Fibroblast of the conjunctiva (primary cell): ENCODE data around the gene ABCC2.
A peak's percentile ranks its signal among the peaks of the same experiment; 100 is the strongest.
"Not testable (repeated sequence)": the region's sequence is repeated elsewhere in the genome, so short reads cannot be mapped to it uniquely, and the experiment has no call there.

ENCODE experiments used
- DNase-seq: peaks from one replicate; pipeline ENCODE4 v3.0.0-alpha.2; 2010; ENCODE audit warnings: low read depth

The ABCC2 gene

DNA sequence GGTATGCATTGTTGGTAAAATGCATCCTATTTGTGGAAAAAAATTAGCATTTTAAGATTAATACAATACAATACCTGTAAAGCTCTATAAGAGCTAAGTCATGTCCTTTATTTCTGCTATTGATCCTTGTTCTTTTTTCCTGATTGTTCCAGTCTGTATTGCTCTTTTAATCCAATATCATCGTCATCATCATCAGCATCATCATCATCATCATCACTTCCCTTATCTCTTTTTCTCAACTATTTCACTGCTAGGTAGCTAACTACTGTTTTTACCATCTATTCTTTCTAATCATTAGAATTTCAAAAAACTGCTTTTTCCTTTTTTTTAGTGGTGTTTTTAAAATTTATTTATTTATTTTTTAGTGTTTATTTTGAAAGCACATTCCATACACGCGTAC, 71.2 kb downstream of the ABCC2 start:
- DNase-seq: no peak

DNA sequence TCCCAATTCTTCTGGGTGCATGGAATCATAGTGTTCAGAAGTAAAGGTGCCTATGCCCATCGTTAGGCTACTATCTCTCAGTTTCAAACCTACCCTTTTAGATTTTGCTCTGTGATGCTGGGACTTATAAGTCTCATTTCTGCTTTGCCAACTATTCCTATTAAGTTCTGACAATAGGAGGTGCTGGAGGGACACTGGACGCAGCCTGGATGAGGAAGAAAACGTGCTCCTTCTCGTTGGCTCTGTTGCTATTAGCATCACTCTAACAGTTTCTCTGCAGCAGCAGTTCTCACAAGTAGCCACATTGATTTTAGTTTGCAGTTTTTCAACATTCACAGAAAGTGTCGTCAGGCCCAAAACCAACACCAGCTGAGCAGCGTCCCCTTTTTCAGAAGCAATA, 72.4 kb downstream of the ABCC2 start:
- DNase-seq: peak; percentile 75

DNA sequence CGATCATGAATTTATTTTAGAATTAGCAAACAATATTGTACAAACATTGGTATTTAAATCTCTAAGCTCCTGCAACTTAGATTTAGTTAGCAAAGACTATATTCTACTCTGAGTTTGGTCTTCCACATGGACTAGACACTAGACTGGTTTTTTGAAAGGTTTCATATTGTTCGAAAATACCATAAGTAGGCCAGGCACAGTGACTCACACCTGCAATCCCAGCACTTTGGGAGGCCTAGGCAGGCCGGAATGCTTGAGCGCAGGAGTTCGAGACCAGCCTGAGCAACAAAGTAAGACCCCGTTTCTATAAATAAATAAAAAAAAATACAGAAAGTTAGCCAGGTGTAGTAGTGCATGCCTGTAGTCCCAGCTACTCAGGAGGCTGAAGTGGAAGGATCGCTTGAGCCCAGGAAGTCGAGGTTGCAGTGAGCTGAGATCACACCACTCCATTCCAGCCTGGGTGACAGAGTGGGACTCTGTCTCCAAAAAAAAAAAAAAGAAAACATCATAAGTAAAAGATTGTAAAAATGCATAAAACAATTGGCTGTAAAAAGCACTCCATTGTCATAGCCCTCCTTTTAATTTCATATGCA, 73.1 kb downstream of the ABCC2 start:
- no peak for DNase-seq

DNA sequence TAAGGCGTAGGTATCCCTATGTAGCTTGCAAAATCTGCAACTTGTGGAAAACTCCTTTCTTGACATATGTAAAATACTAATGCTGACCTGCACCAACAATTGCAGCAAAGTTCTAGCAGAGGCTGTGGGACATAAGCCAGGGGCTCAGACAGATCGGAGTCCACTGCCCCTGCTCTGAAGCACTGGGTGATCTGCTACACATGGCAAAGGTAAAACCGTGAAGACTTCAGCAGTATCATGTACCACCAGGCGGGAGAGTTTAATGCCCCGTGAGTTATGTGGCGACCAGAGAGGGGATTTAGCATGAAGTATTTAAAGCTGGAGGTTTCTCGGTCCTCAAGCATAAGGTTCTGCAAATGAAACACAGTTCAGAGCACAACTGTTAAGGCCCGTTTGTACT, 76.4 kb downstream of the ABCC2 start:
- DNase-seq: no peak

DNA sequence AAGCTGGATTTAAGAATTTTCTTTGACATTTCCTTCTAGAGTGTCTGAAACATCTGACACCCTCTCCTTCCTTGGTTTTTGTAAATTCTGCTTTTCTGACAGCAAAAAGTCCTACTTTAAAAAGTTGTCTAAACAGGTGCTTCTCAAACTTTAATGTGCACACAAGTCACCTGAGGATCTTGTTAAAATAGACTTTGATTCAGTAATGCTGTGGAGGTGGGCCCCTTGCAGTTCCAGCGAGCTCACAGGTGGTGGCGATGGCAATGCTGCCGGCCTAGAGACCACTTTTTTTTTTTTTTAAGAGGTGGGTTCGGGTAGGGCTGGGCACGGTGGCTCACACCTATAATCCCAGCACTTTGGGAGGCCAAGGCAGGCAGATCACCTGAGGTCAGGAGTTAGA, 77.1 kb downstream of the ABCC2 start:
- no peak for DNase-seq

DNA sequence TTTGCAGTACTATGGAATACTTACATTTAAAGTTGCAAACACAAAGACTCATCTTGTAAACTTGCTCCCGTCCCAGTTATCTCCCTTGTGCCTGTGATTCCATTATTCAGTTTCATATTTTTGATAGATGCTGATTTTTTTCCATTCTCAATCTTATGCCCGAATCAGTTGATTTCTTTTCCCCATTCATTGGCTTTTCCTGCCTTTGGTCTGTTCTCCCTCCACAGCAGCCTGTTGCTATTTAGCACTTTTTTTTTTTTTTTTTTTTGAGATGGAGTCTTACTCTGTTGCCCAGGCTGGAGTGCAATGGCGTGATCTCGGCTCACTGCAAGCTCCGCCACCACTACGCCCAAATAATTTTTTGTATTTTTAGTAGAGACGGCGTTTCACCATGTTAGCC, 78.0 kb downstream of the ABCC2 start:
- DNase-seq: no peak

DNA sequence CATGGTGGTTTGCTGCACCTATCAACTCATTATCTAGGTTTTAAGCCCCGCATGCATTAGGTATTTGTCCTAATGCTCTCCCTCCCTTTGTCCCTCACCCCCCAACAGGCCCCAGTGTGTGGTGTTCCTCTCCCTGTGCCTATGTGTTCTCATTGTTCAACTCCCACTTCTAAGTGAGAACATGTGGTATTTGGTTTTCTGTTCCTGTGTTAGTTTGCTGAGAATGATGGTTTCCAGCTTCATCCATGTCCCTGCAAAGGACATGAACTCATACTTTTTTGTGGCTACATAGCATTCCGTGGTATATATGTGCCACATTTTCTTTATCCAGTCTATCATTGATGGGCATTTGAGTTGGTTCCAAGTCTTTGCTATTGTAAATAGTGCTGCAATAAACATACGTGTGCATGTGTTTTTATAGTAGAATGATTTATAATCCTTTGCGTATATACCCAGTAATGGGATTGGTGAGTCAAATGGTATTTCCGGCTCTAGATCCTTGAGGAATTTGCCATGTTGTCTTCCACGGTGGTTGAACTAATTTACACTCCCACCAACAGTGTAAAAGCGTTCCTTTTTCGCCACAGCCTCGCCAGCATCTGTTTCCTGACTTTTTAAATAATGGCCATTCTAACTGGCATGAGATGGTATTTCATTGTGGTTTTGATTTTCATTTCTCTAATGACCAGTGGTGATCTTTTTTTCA, 81.2 kb downstream of the ABCC2 start:
- not testable (repeated sequence) for DNase-seq

DNA sequence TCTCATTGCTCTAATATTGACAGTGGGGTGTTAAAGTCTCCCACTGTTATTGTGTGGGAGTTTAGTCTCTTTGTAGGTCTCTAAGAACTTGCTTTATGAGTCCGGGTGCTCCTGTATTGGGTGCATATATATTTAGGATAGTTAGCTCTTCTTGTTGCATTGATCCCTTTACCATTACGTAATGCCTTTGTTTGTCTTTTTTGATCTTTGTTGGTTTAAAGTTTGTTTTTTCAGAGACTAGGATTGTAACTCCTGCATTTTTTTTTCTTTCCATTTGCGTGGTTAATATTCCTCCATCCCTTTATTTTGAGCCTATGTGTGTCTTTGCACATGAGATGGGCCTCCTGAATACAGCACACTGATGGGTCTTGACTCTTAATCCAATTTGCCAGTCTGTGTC, 84.8 kb downstream of the ABCC2 start:
- not testable (repeated sequence) for DNase-seq

DNA sequence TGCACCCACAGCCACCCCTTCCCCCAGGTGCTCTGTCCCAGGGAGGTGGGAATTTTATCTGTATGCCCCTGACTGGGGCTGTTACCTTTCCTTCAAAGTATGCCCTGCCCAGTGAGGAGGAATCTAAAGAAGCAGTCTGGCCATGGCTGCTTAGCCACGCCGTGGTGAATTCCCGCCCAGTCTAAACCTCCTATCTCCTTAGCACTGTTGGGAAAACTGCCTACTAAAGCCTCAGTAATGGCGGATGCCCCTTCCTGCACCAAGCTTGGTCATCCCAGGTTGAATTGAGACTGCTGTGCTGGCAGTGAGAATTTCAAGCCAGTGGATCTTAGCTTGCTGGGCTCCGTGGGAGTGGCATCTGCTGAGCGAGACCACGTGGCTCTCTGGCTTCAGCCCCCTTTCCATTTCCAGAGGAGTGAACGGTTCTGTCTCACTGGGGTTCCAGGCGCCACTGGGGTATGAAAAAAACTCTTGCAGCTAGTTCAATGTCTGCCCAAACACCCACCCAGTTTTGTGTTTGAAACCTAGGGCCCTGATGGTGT, 87.2 kb downstream of the ABCC2 start:
- no peak for DNase-seq

DNA sequence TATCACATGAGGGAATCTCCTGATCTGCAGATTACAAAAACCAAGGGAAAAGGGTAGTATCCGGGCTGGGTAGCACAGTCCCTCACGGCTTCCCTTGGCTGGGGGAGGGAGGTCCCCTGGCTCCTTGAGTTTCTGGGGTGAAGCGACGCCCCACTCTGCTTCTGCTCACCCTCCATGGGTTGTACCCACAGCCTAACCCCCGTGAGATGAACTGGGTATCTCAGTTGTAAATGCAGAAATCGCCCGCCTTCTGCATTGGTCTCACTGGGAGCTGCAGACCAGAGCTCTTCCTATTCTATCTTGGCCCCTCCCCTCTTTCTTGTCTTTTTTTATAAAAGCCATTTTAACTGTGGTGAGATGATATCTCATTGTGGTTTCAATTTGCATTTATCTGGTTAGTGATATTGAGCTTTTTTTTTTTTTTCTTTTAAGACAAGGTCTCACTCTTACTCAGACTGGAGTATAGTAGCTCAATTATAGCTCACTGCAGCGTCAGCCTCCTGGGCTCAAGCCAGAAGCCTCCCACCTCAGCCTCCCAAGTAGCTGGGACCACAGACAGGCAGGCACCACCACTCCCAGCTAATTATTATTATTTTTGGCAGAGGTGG, 87.8 kb downstream of the ABCC2 start:
- DNase-seq: no peak

DNA sequence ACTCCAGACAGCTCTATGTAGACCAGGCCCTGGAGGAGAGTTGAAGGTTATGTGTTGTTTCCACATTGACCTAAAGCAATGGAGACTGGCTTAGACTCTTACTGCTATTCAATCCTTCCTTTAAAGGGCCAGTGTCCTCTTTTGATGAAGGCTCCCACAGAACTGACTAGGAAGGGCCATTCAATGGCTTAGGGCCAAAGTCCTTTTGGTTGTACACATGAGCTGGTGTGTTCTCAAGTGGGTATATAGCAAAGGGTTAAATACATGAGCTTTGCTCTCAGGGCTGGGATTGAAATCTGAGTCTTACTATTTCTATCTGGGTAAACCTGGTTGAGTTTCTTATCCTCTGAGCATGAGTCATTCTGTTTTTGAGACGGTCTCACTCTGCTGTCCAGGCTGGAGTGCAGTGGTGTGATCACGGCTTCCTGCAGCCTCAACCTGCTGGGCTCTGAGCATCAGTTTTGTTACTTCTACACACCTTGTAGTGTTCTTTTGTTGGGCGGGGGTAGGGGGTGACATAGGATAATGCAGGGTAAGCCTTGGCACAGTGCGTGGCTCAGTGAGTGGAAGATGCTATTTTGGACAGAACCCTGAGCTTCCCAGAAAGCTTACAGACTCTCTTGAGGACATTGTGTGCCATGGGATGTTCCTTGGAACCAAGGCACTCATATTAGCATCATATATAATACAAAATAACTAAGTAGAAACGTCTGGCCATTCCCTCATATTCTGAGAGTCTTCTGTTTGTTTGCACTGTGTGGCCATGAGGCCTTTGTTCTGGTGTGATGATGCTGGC, 90.1 kb downstream of the ABCC2 start:
- no peak for DNase-seq

DNA sequence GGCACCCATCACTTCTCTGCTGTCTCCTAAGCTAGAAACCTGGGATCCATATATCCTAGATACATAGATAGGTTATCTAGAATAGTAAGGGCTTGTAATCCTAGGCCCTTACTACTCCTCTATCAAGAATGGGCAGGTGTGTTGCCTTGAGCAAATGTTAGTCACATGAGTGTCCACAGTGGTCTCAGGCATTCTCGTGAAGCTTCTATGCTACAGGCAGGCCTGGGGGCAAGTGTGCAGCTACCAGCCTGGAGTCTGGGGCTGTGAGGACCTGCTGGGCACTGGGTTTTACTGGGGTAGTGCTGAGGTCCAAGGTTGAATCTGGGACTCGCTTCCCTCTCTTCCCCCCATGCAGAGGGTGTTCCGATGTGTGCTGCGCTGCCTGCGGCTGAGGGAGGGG, 91.4 kb downstream of the ABCC2 start:
- DNase-seq: no peak

DNA sequence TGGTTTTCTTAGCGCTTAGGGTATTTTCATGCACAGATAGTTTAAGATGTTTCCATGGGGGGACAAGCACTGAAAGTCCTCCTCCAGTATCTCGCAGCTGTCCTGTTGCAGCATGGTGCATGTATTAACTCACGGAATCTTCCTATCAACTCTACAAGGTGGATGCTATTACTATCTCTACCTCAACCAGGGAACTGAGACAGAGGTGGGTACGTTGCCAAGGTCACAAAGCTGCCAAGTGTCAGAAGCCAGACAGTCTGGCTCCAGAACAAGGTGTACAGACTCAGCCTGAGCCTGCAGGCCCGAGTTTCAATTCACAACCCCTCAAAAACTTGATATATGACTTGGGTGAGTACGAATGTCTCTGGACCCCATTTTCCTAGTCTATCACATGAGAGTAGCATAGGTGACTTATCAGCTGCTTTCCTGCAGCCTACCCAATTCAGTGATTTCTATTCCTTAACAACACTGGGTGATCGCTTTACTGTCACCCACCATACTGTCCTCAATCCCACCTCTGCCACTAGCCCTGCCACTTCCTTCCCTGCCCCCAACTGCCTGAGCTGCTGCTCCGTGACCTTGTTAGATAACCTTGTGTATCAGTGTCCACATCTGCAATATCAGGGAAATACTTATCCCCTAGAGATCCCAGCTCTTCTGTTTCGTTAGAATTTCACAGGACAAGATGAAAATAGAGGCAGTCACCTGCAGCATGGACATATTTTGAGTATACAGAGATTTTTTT, 92.1 kb downstream of the ABCC2 start:
- DNase-seq: no peak

DNA sequence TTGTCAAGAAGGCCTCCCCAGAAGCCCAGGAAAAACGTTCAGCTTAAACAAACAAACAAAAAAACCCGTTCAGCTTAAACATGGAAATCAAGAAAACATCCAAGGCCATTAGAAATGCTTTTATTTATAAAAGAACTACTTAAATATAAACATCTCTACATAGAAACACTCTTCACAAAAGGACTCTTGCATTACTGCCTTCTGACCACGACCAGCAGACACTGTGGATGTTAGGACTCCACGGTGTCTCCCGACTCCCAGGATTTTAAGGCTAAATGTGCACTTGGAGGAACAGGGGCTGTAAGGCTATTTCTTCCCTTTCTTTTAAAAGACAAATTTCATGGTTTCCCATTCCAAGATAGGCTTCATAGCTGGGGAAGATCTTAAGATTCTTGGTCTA, 93.0 kb downstream of the ABCC2 start:
- DNase-seq: no peak

DNA sequence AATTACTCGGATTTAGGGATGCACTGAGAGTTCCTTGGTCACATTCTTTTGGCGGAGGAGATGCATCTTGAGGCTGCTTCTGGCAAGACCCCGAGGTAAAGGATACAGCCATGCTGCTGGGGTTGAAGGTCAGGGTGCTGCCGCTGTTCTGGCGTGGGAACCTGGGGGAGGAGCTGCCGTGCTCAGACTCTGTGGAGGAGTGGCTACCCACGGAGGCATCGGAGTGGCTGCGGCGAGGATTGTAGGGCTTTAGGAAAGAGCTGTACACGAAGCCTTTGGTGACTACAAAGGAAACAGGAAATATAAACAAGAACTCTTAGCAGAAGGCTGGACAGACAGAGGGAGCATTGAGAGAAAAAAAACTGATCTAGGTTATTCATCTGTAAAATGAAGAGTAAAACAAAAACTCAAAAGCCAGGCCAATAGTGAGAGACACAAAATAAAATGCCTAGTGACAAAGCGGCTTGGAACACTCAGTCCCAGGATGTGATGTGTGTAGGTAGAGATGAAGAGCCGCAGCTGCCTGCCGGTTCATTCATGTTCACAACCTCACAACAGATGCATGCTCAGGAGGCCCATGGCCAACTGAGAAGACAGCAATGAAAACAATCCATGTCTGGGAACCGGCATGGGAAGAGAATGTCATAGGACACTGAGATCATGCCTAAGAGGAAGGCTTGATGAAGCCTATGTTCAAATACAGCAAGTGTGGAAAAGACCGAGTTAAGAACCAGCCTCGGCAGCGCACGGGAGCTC, 97.8 kb downstream of the ABCC2 start:
- no peak for DNase-seq

DNA sequence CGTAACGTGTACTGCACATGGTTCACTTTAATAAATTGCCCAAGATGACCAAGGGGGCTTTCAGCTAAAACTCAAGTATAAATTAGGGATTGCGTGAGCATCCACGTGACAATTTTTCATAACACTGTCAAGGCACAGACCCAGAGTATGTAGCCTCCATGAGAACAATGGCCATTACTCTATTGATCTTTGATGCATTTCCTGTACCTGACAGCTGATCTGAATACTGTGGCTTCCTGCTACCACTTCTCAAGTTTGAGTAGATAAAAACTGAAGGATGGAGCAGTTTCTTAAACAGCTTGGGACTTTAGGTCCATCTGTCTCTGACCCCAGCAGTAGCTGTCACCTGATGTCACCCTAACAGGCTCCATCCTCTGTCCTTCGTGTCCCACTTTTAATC, 98.9 kb downstream of the ABCC2 start:
- no peak for DNase-seq

DNA sequence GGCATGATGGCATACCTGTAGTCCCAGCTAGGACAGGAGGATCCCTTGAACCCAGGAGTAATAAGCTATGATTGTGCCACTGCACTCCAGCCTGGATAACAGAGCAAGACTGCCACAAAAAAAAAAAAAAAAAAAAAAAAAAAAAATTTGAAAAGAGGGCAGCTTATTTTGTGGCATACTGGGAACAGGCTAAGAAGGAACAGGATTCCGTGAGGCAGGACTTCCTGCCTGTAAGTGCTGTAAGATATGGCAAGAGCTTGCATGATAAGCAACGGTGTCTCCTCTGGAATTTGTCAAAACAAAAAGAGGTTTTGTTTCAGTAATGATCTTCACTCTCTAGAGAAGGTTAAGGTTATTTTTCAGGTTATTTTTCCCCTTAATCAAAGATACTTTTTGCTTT, 101.1 kb downstream of the ABCC2 start:
- no peak for DNase-seq

DNA sequence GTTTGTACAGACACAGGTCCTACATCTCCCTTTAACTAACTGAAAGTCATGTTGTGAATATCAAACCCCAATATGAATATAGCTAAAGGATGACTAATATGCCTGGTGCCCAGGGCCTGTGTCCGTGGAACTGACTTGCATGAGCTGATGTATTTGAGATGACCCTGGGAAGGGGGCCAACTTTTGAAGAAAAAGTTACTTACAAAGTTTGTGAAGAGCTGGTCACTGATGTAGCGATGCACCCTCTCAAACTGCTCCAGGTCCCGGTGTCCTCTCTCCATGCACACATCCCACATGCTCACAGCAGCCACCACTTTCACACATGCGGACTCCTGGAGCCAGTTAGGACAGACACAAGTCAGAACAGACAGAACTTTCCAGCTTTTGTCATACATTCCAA, 106.2 kb downstream of the ABCC2 start:
- DNase-seq: peak; percentile 38

DNA sequence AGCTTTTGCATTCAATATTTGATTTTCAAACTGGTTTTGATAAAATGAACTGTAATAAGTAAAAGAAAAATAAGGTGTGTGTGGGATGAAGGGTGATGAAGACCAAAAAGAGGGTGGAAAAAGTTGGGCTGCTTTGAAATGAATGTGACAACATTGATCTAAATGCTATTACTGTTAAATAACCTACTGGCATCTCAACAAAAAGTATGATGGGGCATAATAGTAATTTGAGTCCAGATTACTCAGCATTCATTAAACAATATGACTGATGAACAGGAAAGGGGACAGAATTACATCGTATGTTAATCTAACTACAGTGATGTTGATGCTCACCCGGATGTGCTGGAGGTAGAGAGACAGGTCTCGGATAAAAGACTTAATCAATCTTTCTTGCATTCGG, 112.2 kb downstream of the ABCC2 start:
- DNase-seq: no peak

DNA sequence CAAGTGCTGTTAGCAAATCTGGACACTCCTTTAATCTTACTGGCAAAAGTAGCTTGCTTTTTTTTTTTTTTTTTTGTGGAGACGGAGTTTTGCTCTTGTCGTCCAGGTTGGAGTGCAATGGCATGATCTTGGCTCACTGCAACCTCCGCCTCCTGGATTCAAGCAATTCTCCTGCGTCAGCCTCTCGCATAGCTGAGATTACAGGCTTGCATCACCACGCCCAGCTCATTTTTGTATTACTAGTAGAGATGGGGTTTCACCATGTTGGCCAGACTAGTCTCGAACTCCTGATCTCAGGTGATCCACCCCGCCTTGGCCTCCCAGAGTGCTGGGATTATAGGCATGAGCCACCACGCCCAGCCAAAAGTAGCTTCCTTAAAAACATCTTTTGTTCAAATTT, 112.6 kb downstream of the ABCC2 start:
- DNase-seq: not testable (repeated sequence)

DNA sequence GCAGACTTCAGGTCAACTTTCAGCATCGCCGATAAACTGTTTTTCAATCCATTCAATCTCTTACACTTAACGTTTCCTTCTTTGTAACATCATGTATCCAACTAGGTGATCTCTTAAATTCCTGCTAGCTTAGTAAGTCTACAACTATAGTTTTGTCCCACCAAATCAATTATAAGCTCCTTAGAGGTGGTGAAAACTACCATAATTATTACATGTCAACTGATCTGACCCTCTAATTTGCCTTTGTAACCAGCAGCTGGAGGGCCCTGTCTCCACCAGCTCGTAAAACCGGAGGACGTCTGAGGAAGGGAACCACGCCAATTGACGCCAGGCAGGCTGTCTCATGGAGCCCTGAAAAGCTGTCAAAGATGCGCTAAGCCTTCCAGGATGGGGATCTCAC, 113.4 kb downstream of the ABCC2 start:
- no peak for DNase-seq
